IPS-18c (cell line): ENCODE measurements around the gene TXNDC12.
"Not testable (repeated sequence)": the region's sequence is repeated elsewhere in the genome, so short reads cannot be mapped to it uniquely, and the experiment has no call there.

Experiments used
- H3K4me3 ChIP-seq: 2 replicates; pipeline ENCODE4 v1.7.0; 2013; ENCODE audit warnings: low read depth, mild to moderate bottlenecking, low read length, moderate library complexity; ENCODE audit not compliant: insufficient read depth
- H3K9me3 ChIP-seq: one replicate; pipeline ENCODE4 v1.6.1; 2013; ENCODE audit warnings: mild to moderate bottlenecking, low read length, moderate library complexity; ENCODE audit not compliant: control insufficient read depth, insufficient read depth

The TXNDC12 gene

DNA sequence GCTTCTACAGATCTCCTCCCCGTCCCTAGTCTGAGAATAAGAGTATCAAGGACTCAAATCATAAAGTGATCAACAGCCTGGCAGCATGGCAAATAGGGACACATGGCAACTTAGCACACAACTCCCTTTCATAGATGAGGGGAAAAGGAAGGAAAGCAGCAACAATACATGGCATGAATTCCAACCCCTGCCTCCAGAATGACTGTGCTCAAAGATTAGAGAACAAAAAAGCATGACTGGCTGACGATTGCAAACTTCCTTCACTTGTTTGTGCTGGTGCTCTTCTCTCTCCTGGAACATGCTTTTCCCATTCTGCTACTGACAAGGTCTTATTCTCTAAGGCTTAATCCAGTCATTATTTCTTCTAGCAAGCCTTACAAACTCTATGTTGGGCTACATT lies 32.9 kb downstream of the TXNDC12 start:
- no peak overlapping the region for H3K4me3 ChIP-seq
- H3K9me3 ChIP-seq, result no peaks in the 10 kb centered on the region

DNA sequence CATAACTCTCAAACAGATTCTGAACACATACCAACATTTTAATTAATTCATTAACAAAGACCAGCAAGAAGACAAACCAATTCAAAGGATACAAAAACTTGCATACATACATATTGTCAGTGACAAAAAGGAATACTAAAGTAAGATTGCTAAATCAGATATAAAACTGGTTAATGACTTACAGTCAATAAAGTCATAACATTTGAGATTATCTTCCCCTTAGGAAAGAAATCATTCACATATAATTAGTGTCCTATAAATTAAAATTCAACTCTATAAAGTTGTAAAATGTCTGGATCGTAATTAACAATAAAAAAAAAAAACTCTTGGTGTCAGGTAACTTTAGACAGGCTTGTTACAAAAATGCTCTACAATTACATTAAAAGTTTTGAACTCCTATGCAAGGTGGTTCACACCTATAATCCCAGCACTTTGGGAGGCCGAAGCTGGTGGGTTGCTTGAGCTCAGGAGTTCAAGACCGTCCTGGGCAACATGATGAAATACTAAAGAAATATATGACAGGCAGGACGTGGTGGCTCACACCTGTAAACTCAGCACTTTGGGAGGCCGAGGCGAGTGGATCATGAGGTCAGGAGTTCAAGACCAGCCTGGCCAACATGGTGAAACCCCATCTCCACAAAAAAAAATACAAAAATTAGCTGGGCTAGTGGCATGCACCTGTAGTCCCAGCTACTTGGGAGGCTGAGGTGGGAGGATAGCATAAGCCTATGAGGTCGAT lies 46.8 kb downstream of the TXNDC12 start:
- Histone ChIP-seq H3K4me3 (no peak overlapping the region), H3K9me3 (no peaks in the 10 kb centered on the region)

DNA sequence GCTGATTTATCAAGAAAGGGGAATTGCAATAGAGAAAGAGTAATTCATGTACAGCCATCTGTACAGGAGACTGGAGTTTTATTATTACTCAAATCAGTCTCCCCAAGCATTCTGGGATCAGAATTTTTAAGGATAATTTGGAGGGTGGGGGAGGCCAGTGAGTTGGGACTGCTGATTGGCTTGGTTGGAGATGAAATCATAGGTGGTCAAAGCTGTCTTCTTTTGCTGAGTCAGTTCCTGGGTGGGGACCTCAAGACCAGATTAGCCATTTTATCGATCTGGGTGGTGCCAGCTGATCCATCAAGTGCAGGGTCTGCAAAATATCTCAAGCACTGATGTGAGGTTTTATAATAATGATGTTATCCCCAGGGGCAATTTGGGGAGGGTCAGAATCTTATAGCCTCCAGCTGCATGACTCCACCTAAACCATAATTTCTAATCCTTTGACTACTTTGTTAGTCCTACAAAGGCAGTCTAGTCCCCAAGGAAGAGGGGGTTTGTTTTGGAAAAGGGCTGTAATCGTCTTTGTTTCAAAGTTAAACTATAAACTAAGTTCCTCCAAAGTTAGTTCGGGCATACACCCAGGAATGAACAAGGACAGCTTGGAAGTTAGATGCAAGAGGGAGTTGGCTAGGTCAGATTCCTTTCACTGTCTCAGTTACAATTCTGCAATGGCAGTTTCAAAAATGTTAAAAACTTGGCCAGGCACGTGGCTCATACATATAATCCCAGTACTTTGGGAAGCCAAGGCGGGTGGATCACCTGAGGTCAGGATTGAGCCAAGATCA lies 47.6 kb downstream of the TXNDC12 start:
- H3K4me3 ChIP-seq, result no peak overlapping the region
- H3K9me3 ChIP-seq, result no peaks in the 10 kb centered on the region

DNA sequence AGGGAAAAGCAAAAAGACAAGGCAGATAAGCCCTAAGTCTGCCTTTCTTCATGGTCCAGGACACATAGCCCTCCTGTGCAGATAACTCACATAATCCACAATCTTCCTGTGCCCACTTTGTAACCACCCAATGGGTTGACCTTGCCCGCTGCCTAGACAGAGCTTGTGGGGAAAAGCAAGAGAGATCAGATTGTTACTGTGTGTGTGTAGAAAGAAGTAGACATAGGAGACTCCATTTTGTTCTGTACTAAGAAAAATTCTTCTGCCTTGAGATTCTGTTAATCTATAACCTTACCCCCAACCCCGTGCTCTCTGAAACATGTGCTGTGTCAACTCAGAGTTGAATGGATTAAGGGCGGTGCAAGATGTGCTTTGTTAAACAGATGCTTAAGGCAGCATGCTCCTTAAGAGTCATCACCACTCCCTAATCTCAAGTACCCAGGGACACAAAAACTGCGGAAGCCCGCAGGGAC lies 48.9 kb downstream of the TXNDC12 start:
- H3K4me3 ChIP-seq, H3K9me3 ChIP-seq: not testable (repeated sequence)

DNA sequence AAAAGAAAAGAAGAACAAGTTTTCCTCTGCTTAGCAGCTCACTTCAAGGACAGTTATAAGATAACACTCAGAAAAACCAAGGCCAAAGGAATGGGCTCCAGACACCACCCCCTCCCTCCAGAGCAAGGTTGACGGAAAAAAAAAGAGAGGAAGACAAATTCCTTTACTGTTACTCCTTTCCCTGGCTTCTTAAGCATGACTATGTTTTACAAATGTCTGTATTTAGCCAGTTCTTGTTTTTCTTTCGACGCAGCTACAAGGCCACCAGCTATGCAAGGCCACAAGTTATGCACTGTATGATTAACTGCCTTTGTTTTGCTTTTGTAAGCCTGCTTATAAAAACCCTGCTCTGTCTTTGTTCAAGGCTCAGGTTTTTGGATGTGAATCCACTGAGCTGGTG lies 49.4 kb downstream of the TXNDC12 start:
- not testable (repeated sequence) for H3K4me3 ChIP-seq, H3K9me3 ChIP-seq

DNA sequence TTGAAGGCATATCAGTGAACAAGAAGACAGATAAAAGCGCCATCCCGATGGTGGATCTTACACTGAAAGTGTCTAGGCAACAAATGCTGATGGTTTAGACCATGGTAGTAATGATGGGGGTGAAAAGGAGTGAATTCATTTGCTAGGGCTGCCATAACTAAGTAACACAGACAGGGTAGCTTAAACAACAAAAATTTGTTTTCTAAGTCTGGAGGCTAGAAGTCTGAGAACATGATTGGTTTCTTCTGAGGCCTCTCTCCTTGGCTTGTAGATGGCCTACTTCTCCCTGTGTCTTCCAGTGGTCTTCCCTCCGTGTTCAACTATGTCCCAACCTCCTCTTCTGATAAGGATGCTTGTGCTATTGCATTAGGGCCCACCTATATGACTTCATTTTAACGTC lies 51.1 kb downstream of the TXNDC12 start:
- Histone ChIP-seq H3K4me3 (no peak overlapping the region), H3K9me3 (no peaks in the 10 kb centered on the region)

DNA sequence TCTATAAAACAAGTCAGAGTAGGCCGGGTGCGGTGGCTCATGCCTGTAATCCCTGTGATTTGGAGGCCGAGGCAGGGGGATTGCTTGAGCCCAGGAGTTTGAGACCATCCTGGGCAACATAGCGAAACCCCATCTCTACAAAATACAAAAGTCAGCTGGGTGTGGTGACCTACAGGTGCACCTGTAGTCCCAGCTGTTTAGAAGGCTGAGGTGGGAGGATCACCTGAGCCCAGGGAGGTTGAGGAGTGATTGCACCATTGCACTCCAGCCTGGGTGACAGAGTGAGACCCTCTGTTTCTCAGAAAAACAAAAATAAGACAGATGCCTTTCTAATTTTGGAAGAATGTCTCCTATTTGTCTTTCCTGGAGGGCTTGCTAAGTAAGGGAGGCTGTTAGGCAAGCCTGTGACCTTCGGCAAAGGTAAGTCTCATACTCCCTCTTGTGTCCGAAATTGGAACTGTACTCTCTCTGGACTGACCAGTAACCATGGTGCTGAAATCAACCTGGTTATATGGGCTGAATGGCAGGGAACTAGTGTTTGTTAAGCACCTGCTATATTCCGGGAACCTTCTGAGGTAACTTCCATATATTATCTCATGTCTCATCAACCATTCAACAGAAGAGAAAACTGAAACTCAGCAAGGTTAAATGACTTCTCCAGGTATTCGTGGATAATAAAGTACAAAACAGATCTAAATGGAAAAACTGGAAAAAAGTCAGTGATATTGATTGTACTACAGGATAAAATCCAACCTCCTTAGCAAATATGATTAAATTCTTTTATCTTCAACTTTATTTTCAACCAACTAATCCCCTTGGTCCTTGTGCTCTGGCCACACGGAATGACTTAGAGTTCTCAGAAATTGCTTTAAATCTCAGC lies 52.7 kb downstream of the TXNDC12 start:
- H3K9me3 ChIP-seq, result no peaks in the 10 kb centered on the region
- no peak overlapping the region for H3K4me3 ChIP-seq

DNA sequence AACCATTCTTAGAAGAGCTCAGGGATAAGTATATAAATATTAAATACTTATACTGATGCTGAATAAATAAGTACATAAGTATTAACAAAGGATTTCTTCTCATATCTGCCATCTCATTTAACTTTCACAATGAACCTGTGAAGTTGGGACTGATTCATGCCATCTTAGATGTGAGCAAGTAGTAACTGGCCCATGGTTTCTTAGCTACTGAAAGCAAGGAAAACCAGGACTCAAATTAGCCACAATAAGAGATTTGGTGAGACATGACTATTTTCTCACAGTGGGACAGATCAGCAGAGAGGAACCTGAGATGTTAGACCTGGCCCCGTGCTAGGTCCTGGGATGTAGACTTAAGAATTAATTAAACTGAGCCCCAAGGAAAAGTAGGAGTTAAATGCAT lies 56.3 kb downstream of the TXNDC12 start:
- H3K9me3 ChIP-seq, result no peaks in the 10 kb centered on the region
- H3K4me3 ChIP-seq, result no peak overlapping the region

DNA sequence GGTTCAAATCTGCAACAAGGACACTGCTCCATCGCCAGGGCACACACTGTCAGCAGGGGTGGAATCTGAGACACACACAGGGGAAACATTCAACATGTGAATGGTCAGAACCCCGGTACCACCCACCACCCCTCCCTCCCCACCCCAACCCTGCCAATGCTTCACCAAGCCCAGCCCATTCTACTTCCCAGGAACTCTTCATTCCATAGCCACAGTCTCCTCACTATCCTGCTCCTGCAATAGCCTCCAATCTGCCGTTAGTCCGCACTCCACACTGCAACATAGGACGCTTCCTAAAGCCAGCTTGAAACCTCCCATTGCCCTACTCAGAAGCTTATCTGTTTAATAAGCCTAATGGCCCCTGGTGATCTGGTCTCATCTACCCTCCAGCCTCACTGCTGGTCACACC lies 57.0 kb downstream of the TXNDC12 start:
- H3K4me3 ChIP-seq, result no peak overlapping the region

DNA sequence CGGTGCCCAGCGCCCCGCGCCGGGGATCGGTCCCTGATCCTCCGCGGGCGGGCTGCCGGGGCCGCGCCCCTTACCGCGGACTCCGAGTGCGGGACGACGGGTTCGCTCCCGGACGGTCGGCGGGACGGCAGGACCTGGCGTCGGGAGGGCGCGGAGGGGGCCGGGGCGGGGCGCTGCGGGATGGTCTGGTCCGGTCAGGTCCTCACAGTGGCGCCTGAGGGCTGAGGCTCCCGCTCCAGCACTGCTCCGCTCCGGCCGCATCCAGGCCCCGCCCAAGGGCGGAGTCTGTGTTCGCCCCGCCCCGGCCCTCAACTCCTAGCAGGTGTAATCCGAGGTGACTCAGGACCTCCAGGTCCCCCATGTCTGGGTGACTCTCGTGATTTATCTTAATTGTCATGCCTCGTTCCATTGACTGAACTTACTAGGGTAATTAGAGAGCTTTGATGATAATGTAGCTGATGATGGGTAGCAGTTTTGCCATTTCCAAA lies 64.5 kb downstream of the TXNDC12 start, which contains the start of gene RAB3B:
Gene RAB3B (minus strand): TSS at position 223 of the 488 bp plus-strand sequence. CDS start 13,583 bp downstream, outside the sequence.
- Histone ChIP-seq H3K4me3 (peak within 1 kb of the TSS; percentile 86), H3K9me3 (no peaks in the 10 kb centered on the region)

More for the DNA sequence above, 57.0 kb downstream of the TXNDC12 start:
- H3K9me3 ChIP-seq, result no peaks in the 10 kb centered on the region

DNA sequence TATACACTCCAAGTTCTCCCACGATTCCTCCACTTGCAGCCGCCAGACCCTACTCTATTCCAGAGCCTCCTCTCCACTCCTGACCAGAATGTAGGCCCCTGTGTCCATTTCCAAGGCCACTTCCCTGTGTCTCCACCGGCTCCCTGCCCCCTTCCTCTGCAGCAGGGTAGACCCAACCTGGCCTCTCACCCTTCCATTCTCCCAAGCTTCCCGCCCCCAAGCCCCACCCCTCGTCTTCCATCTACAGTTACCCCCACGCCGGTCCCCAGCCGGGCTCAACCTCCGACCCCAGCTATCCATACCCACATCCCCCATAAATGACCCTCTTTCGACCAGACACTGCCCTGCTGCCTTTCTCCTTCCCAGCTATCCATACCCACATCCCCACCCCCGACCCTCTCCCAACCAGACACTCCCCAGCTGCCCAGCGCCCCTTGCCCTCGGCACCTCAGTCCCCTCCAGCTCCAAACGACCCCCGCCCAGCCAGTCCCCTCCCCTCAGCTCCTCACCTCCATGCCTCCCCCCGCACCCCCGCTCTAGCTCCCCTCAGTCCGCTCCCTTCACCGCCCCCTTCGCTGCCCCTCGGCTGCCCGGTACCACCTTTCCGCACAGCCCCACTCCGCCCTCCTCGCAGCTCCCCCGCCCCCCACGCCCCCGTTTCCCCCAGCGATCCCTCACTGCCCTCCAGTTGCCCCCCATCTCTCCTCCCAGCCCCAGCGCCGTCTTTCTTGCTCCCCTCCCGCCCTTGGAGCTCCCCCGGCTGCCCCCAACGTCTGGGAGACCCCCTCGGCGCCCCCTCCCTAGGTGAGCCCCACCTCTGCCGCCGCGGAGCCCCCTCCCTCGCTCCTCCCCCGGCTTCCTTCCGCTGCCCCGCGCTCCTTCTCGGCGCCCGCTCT lies 65.2 kb downstream of the TXNDC12 start:
- H3K9me3 ChIP-seq, result no peaks in the 10 kb centered on the region
- peak overlapping the region; percentile 86 for H3K4me3 ChIP-seq

DNA sequence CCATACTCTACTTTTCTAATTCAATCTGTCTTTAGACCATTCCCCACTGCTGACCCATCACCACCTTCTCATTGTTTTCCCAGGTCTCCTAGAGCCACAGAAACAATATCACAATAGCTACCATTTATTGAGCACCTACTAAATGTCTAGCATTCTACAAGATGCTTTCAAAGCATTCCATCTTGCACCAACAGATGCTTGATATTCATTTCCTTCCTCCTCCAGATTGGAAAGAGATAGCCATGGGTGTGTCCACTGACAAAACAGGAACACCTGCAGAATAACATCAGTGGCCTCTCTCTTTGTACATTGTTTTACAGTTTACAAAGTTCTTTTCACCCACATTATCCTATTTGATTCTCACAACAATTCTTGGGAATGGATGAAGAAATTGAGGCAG lies 66.7 kb downstream of the TXNDC12 start:
- Histone ChIP-seq H3K9me3 (no peaks in the 10 kb centered on the region), H3K4me3 (no peak overlapping the region; the same call in 1 of the 2 replicates)

DNA sequence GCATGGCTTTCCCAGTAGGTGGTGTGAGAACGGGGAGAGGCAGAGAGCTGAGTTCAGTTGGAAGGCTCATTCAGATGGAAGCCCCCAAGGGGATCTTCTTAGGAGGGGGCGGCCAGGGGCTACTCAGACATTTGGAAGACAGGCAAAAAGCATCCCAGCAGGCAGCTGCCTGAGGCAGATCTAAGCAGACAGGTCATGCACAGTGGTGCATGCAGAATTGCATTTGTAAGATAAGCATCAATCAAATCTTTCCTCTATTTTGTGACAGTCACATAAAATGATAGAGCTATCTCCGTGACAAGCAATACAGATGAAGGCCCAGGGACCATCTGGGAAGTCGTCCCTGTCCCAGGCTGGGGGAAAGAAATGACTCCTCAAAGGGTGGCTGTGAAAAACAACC lies 68.3 kb downstream of the TXNDC12 start:
- H3K4me3 ChIP-seq, result no peak overlapping the region
- no peaks in the 10 kb centered on the region for H3K9me3 ChIP-seq

DNA sequence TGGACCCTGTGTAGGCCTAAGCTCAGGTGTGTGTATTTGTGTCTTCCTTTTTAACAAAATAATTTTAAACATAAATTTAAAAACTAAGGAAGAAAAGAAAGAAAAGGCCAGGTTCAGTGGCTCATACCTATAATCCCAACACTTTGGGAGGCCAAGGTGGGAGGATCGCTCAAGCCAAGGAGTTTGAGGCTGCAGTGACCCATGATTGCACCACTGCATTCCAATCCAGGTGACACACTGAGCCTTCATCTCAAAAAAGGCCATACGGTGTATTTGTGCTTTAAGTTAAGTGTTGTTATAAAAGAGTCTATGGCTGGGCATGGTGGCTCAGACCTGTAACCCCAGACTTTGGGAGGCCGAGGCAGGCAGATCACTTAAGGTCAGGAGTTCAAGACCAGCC lies 72.8 kb downstream of the TXNDC12 start:
- H3K9me3 ChIP-seq, result no peaks in the 10 kb centered on the region
- H3K4me3 ChIP-seq, result no peak overlapping the region

DNA sequence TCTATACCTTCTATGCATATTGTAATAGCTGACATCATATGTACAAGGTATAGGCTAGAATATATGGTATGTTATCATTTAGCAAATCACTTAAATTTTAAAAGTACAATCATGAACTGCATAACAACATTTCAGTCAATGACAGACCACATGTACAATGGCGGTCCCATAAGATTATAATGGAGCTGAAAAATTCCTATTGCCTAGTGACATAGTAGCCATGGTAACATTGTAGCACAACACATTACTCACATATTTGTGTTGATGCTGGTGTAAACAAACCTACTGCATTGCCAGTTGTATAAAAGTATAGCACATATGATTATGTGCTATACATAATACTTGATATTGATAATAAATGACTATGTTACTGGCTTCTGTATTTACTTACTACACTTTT lies 73.4 kb downstream of the TXNDC12 start:
- Histone ChIP-seq H3K9me3 (no peaks in the 10 kb centered on the region), H3K4me3 (no peak overlapping the region)

DNA sequence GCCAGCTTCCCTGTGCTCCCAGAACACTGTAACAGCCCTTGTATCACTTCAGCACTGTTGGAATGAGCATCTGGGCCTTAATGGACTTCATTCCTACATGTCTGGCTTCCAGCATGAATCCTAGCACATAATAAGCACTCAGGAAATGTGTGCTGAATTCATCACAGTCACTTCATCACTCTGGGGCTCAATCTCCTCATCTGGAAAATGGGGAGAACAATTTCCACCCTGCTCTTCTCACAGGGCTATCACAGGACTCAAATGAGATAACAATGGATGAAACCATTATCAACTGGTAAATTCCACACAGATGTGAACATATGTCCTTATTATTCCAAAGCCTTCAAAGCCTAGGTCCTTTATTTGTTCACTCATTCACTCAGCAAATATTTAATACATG lies 76.9 kb downstream of the TXNDC12 start:
- Histone ChIP-seq H3K9me3 (no peaks in the 10 kb centered on the region), H3K4me3 (no peak overlapping the region)
